ENCODE results near the gene PEX16.

GRCh38 chr11:45887587-45887986 lies 30.1 kb downstream of the PEX16 start:
- TF ChIP-seq NR2C2 (CRISPR knock-in tag; IDR thresholded peaks at IDR 0.05) (no peak), NR2C2 (tag; IDR thresholded peaks at IDR 0.05) (no peak), TEAD2 (tag; IDR thresholded peaks at IDR 0.05) (no peak), CTCF (IDR thresholded peaks at IDR 0.05 in 2 of 3, conservative IDR thresholded peaks at IDR 0.05 in 1 of 3; ENCODE audit: insufficient read depth in 2 of 3, low read depth in 1 of 3, low read length in 3 of 3) (no peak), GTF3C2 (IDR thresholded peaks at IDR 0.05; ENCODE audit: borderline replicate concordance, extremely low read depth, insufficient read length) (no peak), PHB2 (IDR thresholded peaks at IDR 0.05; ENCODE audit: low read depth) (no peak), MTA2 (IDR thresholded peaks at IDR 0.05; ENCODE audit: low read depth) (no peak), HINFP (tag; conservative IDR thresholded peaks at IDR 0.05; ENCODE audit: low read depth) (no peak), RAD51 (IDR thresholded peaks at IDR 0.05; ENCODE audit: borderline replicate concordance, low read depth) (no peak), SIN3B (IDR thresholded peaks at IDR 0.05; ENCODE audit: low read depth) (no peak), ZNF253 (CRISPR knock-in tag; conservative IDR thresholded peaks at IDR 0.05) (no peak), JUND (IDR thresholded peaks at IDR 0.05; ENCODE audit: borderline replicate concordance, low read depth, low read length) (no peak), JUND (tag; IDR thresholded peaks at IDR 0.05; ENCODE audit: borderline replicate concordance, low read depth, low read length) (no peak)

All from K562 (cell line).